GM10248 (cell line): ENCODE data around the gene CDKN2C.
"Not testable (repeated sequence)": the region's sequence is repeated elsewhere in the genome, so short reads cannot be mapped to it uniquely, and the experiment has no call there.

Experiments
- CTCF ChIA-PET: fragments of 300-600 bp; sonication (Branson Sonifier 250); formaldehyde crosslinking; extraction: SDS; loops from one replicate; lab custom pipeline; 2021; ENCODE audit warnings: antibody characterized with exemption; lab: Yijun Ruan, JAX
- POLR2A ChIA-PET: fragments of 350-650 bp; sonication (Branson Sonifier 250); formaldehyde crosslinking; extraction: SDS; loops from one replicate; lab custom pipeline; 2020; ENCODE audit warnings: antibody characterized with exemption; lab: Yijun Ruan, JAX
- DNase-seq: peaks from one replicate; pipeline ENCODE4 v3.0.0; 2012; ENCODE audit errors: extremely low spot score
- CTCF ChIP-seq: IDR thresholded peaks from 2 replicates; pipeline ENCODE4 v1.5.1; 2012; ENCODE audit warnings: mild to moderate bottlenecking, low read depth; ENCODE audit errors: extremely low read depth, missing control alignments, control extremely low read depth

Gene CDKN2C

GRCh38 chr1:50930965-50931737, 38.9 kb upstream of the CDKN2C start:
- no peak for TF ChIP-seq CTCF
- DNase-seq = no peak
- ChIA-PET POLR2A (no interaction called here), CTCF (interaction anchor here (0.9 to 3.2 kb wide), 5 partner anchors 14 to 259 kb away, joined by 3 to 28 read pairs (median 11); partner anchors contain the start of gene CDKN2C)

- DNase-seq, POLR2A ChIA-PET: not testable (repeated sequence)
- CTCF ChIA-PET = interaction anchor here (0.9 kb wide), 1 partner anchor 257 kb away, joined by 3 read pairs; no protein-coding TSS in a partner anchor
These were observed 38.0 kb upstream of the CDKN2C start for GRCh38 chr1:50932043-50932442.

DNA sequence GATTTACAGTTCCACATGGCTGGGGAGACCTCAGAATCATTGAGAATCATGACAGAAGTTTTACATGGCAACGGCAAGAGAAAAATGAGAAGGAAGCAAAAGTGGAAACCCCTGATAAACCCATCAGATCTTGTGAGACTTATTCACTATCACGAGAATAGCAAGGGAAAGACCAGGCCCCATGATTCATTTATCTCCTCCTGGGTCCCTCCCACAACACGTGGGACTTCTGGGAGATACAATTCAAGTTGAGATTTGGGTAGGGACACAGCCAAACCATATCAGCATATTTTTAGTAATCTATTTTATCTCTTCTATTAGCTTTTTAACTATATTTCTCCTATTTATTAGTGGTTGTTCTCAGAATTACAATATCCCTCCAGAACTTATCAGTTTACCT, 36.3 kb upstream of the CDKN2C start:
- DNase-seq, POLR2A ChIA-PET: not testable (repeated sequence)

DNA sequence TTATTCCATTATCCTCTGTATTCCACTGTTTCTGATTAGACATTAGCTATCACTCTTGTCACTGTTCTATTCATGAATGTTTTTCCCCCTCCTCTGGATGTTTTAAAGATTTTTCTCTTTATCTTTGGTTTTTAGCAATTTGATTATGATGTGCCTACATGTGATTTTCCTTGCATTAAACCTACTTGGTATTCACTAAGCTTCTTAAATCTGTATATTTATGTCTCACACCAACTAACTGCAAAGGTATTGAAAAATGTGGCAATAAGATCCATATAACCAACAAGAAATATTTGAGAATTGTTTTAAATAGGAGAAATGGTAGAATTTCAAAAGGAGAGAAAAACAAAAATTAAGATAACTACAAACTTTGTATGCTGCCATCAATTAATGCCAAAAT, 35.2 kb upstream of the CDKN2C start:
- no peak for TF ChIP-seq CTCF
- ChIA-PET POLR2A (no interaction called here), CTCF (interaction anchor here (1.1 to 4.0 kb wide), 2 partner anchors 11 to 175 kb away, joined by 3 to 13 read pairs; no protein-coding TSS in a partner anchor)
- DNase-seq = no peak

More for the DNA sequence above, 36.3 kb upstream of the CDKN2C start:
- CTCF ChIA-PET = interaction anchor here (4.0 kb wide), 1 partner anchor 12 kb away, joined by 13 read pairs; no protein-coding TSS in a partner anchor

DNA sequence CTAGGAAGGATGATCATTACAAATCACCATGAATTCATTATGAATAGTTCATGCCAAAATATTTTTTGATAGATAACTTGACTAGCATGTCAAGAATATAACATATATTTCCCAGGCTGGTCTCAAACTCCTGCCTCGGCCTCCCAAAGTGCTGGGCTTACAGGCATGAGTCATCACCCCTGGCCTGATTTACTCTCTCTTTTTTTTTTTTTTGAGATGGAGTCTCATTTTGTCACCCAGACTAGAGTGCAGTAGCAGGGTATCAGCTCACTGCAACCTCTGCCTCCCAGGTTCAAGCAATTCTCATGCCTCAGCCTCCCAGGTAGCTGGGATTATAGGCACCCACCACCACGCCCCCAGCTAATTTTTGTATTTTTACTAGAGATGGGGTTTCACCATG, 34.8 kb upstream of the CDKN2C start:
- POLR2A ChIA-PET, DNase-seq: not testable (repeated sequence)
- CTCF ChIA-PET = interaction anchor here (1.1 to 4.0 kb wide), 4 partner anchors 11 to 362 kb away, joined by 3 to 13 read pairs (median 4); no protein-coding TSS in a partner anchor

- CTCF ChIA-PET = interaction anchor here (0.6 to 4.0 kb wide), 6 partner anchors 10 to 361 kb away, joined by 3 to 13 read pairs (median 4); no protein-coding TSS in a partner anchor
- no peak for DNase-seq
- POLR2A ChIA-PET = no interaction called here
- no peak for TF ChIP-seq CTCF
These were observed 33.7 kb upstream of the CDKN2C start for GRCh38 chr1:50936321-50936720.

DNA sequence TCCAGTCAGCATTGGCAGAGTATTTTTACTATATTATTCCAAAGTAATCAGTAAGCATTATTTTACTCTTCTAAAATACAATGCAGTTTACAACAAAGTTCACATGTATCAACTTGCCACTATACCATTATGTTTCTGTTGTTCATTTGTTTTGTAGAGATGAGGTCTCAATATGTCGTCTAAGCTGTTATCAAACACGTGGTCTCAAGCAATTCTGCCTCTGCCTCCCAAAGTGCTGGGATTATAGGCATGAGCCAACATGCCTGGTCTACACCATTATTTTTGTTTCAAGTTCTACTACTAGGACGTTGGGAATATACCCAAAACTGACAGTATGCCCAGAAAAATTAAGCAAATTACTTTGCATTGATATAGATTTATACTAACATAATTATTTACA, 29.8 kb upstream of the CDKN2C start:
- ChIA-PET CTCF (interaction anchor here (0.6 to 1.7 kb wide), 2 partner anchors 11 to 12 kb away, joined by 3 to 7 read pairs; no protein-coding TSS in a partner anchor), POLR2A (no interaction called here)
- TF ChIP-seq CTCF = no peak
- no peak for DNase-seq

GRCh38 chr1:50942334-50942733, 27.7 kb upstream of the CDKN2C start:
- no peak for DNase-seq
- TF ChIP-seq CTCF = no peak
- ChIA-PET POLR2A (no interaction called here), CTCF (interaction anchor here (1.1 to 5.5 kb wide), 3 partner anchors 13 to 69 kb away, joined by 3 to 21 read pairs (median 3); no protein-coding TSS in a partner anchor)
